GM18951 (cell line): ENCODE measurements around the gene TMEM63C.

Experiments
- POLR2A ChIP-seq: IDR thresholded peaks from 4 replicates; pipeline ENCODE4 v1.6.1; 2011; ENCODE audit warnings: mild to moderate bottlenecking; ENCODE audit not compliant: insufficient read length, insufficient read depth; ENCODE audit errors: extremely low read depth
- in situ Hi-C: fragments of 300-500 bp; cut with MboI; formaldehyde crosslinking; loops from one replicate; pipeline ENCODE4 v1.12.0; 2022; ENCODE audit warnings: low sequenced_read_pairs, mixed read lengths, inconsistent platforms; ENCODE audit not compliant: unreplicated experiment

Gene TMEM63C

GRCh38 chr14:77231721-77232120, 50.1 kb downstream of the TMEM63C start:
- in situ Hi-C loops = no loop called here
- TF ChIP-seq POLR2A = no peak

- no peak for TF ChIP-seq POLR2A
Measured at GRCh38 chr14:77236814-77237213, 55.2 kb downstream of the TMEM63C start.

GRCh38 chr14:77238356-77238755, 56.8 kb downstream of the TMEM63C start:
- no peak for TF ChIP-seq POLR2A
- in situ Hi-C loops = no loop called here

More at GRCh38 chr14:77236814-77237213, 55.2 kb downstream of the TMEM63C start:
- in situ Hi-C loops = no loop called here

GRCh38 chr14:77238996-77239395, 57.4 kb downstream of the TMEM63C start:
- TF ChIP-seq POLR2A = no peak

GRCh38 chr14:77239412-77239811, 57.8 kb downstream of the TMEM63C start:
- no peak for TF ChIP-seq POLR2A
- in situ Hi-C loops = no loop called here

More at GRCh38 chr14:77238996-77239395, 57.4 kb downstream of the TMEM63C start:
- in situ Hi-C loops = no loop called here

GRCh38 chr14:77240336-77240915, 58.8 kb downstream of the TMEM63C start:
- in situ Hi-C loops = no loop called here
- TF ChIP-seq POLR2A = no peak

- no peak for TF ChIP-seq POLR2A
- in situ Hi-C loops = no loop called here
Measured at GRCh38 chr14:77241955-77242354, 60.4 kb downstream of the TMEM63C start.

- no peak for TF ChIP-seq POLR2A
- in situ Hi-C loops = no loop called here
Measured at GRCh38 chr14:77242752-77243151, 61.2 kb downstream of the TMEM63C start.

GRCh38 chr14:77243853-77244252, 62.3 kb downstream of the TMEM63C start:
- in situ Hi-C loops = no loop called here

GRCh38 chr14:77245820-77246219, 64.2 kb downstream of the TMEM63C start:
- in situ Hi-C loops = no loop called here
- TF ChIP-seq POLR2A = no peak

More at GRCh38 chr14:77243853-77244252, 62.3 kb downstream of the TMEM63C start:
- TF ChIP-seq POLR2A = no peak

GRCh38 chr14:77246784-77247183, 65.2 kb downstream of the TMEM63C start:
- in situ Hi-C loops = no loop called here
- TF ChIP-seq POLR2A = no peak

GRCh38 chr14:77248666-77249065, 67.1 kb downstream of the TMEM63C start:
- in situ Hi-C loops = no loop called here
- TF ChIP-seq POLR2A = no peak

- no peak for TF ChIP-seq POLR2A
Measured at GRCh38 chr14:77249286-77249685, 67.7 kb downstream of the TMEM63C start.

GRCh38 chr14:77250927-77251326, 69.3 kb downstream of the TMEM63C start:
- no peak for TF ChIP-seq POLR2A
- in situ Hi-C loops = no loop called here

More at GRCh38 chr14:77249286-77249685, 67.7 kb downstream of the TMEM63C start:
- in situ Hi-C loops = no loop called here

- in situ Hi-C loops = no loop called here
Measured at GRCh38 chr14:77251870-77252269, 70.3 kb downstream of the TMEM63C start.

More at GRCh38 chr14:77251870-77252269, 70.3 kb downstream of the TMEM63C start:
- no peak for TF ChIP-seq POLR2A
